ENCODE measurements around the gene ZNF513. TPM values are rescaled to one million over a fixed set of nuclear protein-coding genes. Genes with fewer than 3 reads are reported as not detected.
"Not testable (repeated sequence)": the region's sequence is repeated elsewhere in the genome, so short reads cannot be mapped to it uniquely, and the experiment has no call there.

ZNF513 gene
- total RNA-seq, 1 donor from 2014 or later = 8.4 TPM

GRCh38 chr2:27362678-27363420 is 17.7 kb downstream of the ZNF513 start:
- no peak for DNase-seq (ENCODE audit: low spot score)

- peak; percentile 99 for DNase-seq (ENCODE audit: low spot score)
Measured at GRCh38 chr2:27356382-27357181, 24.0 kb downstream of the ZNF513 start, which contains the start of gene GTF3C2. TSS of gene GTF3C2 (minus strand) at chr2:27356764. CDS start at chr2:27343554, 13,210 bp downstream.

DNA sequence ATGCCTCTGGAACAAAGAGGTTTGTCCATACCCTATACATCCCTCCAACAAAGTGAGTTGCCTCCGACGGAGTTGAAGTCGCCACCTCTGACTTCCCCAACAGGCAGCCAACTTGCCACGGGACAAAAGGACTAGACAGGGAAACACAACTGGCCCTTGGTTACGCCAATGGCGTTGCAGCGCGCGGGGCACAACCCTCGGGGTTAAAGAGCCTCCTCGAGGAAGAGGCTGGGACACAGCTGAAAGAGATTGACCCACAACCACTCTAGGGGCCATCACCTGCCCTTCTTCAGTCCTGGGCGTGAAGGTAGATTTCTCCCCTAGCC is 24.5 kb downstream of the ZNF513 start:
- peak; percentile 28 for DNase-seq (ENCODE audit: low spot score)

- no peak for DNase-seq (ENCODE audit: low spot score)
Measured at GRCh38 chr2:27354597-27354927, 26.0 kb downstream of the ZNF513 start.

DNA sequence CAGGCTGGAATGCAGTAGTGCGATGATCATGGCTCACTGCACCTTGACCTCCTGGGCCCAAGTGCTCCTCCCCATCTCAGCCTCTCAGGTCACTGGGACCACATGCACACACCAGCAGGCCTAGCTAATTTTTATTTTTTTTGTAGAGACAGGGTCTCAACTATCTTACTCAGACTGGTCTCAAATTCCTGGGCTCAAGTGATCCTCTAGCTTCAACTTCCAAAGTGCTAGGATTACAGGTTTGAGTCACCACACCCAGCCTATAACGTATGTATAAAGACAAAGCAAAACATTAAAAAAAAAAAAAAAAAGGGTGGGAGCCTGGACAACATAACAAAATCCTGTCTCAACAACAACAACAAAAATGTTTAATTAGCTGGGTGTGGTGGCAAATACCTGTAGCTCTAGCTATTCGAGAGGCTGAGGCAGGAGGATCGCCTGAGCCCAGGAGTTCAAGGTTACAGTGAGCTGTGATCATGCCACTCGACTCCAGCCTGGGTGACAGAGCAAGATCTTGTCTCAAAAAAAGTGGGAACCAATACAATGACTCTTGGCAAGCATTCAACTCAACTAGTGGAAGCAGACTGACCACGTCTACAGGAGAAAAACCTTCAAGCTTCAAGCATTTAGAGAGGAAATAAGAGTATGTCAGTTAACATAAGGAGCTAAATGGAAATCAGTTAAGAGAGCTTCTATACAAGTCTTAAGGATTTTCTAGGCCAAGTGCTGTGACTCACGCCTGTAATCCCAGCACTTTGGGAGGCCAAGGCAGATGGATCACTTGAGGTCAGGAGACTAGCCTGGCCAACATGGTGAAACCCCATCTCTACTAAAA is 26.6 kb downstream of the ZNF513 start:
- DNase-seq (ENCODE audit: low spot score) = peak; percentile 34

DNA sequence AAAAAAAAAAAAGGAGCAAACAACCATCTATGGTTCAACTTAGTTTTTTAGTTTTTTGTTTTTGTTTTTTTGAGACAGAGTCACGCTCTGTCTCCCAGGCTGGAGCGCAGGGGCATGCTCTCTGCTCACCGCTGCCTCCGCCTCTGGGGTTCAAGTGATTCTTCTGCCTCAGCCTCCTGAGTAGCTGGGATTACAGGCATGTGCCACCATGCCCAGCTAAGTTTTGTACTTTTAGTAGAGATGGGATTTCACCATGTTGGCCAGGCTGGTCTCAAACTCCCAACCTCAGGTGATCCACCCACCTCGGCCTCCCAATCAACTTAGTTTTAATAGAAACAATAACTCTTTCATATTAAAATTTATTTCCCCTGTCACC is 27.2 kb downstream of the ZNF513 start:
- not testable (repeated sequence) for DNase-seq (ENCODE audit: low spot score)

- DNase-seq (ENCODE audit: low spot score) = no peak
Measured at GRCh38 chr2:27351802-27352598, 28.5 kb downstream of the ZNF513 start.

- no peak for DNase-seq (ENCODE audit: low spot score)
Measured at GRCh38 chr2:27350106-27350693, 30.3 kb downstream of the ZNF513 start.

GRCh38 chr2:27347641-27348040 is 32.9 kb downstream of the ZNF513 start:
- DNase-seq (ENCODE audit: low spot score) = no peak

GRCh38 chr2:27336173-27336572 is 44.4 kb downstream of the ZNF513 start:
- DNase-seq (ENCODE audit: low spot score) = no peak

GRCh38 chr2:27335311-27335710 is 45.2 kb downstream of the ZNF513 start:
- no peak for DNase-seq (ENCODE audit: low spot score)

Other genes starting within 250 kb of the ZNF513 start
- 20.2 TPM for gene PREB, start 246.1 kb downstream of the ZNF513 start, total RNA-seq (ENCODE audit: insufficient read depth, low replicate concordance)
- not detected for gene PRR30, start 241.3 kb downstream of the ZNF513 start, total RNA-seq (ENCODE audit: insufficient read depth, low replicate concordance)
- 1.7 TPM for gene TCF23, start 231.7 kb downstream of the ZNF513 start, total RNA-seq (ENCODE audit: insufficient read depth, low replicate concordance)
- 112 TPM for gene ATRAID, start 168.7 kb downstream of the ZNF513 start, total RNA-seq (ENCODE audit: insufficient read depth, low replicate concordance)
- 13.0 TPM for gene SLC5A6, start 168.5 kb downstream of the ZNF513 start, total RNA-seq (ENCODE audit: insufficient read depth, low replicate concordance)
- 45.0 TPM for gene CAD, start 163.4 kb downstream of the ZNF513 start, total RNA-seq (ENCODE audit: insufficient read depth, low replicate concordance)
- 5.5 TPM for gene SLC30A3, start 117.7 kb downstream of the ZNF513 start, total RNA-seq (ENCODE audit: insufficient read depth, low replicate concordance)
- not detected for gene DNAJC5G, start 105.3 kb downstream of the ZNF513 start, total RNA-seq (ENCODE audit: insufficient read depth, low replicate concordance)
- 5.1 TPM for gene TRIM54, start 98.3 kb downstream of the ZNF513 start, total RNA-seq (ENCODE audit: insufficient read depth, low replicate concordance)
- 1.4 TPM for gene UCN, start 72.3 kb downstream of the ZNF513 start, total RNA-seq (ENCODE audit: insufficient read depth, low replicate concordance)
- 27.9 TPM for gene MPV17, start 57.6 kb downstream of the ZNF513 start, total RNA-seq (ENCODE audit: insufficient read depth, low replicate concordance)
- gene GTF3C2, start 24.0 kb downstream of the ZNF513 start, total RNA-seq (ENCODE audit: insufficient read depth, low replicate concordance) = 31.8 TPM
- 10.1 TPM for gene EIF2B4, start 10.4 kb downstream of the ZNF513 start, total RNA-seq (ENCODE audit: insufficient read depth, low replicate concordance)
- 98.0 TPM for gene SNX17, start 10.1 kb downstream of the ZNF513 start, total RNA-seq (ENCODE audit: insufficient read depth, low replicate concordance)
- 28.2 TPM for gene PPM1G, start 28.9 kb upstream of the ZNF513 start, total RNA-seq (ENCODE audit: insufficient read depth, low replicate concordance)
- gene NRBP1, start 47.9 kb upstream of the ZNF513 start, total RNA-seq (ENCODE audit: insufficient read depth, low replicate concordance) = 89.3 TPM
- not detected for gene KRTCAP3, start 61.6 kb upstream of the ZNF513 start, total RNA-seq (ENCODE audit: insufficient read depth, low replicate concordance)
- 21.4 TPM for gene IFT172, start 109.0 kb upstream of the ZNF513 start, total RNA-seq (ENCODE audit: insufficient read depth, low replicate concordance)
- gene FNDC4, start 114.5 kb upstream of the ZNF513 start, total RNA-seq (ENCODE audit: insufficient read depth, low replicate concordance) = 3.1 TPM
- gene GCKR, start 116.1 kb upstream of the ZNF513 start, total RNA-seq (ENCODE audit: insufficient read depth, low replicate concordance) = not detected
- gene ZNF512, start 202.3 kb upstream of the ZNF513 start, total RNA-seq (ENCODE audit: insufficient read depth, low replicate concordance) = 27.7 TPM
- gene CCDC121, start 248.3 kb upstream of the ZNF513 start, total RNA-seq (ENCODE audit: insufficient read depth, low replicate concordance) = 10.6 TPM
- gene GPN1, start 248.3 kb upstream of the ZNF513 start, total RNA-seq (ENCODE audit: insufficient read depth, low replicate concordance) = 27.2 TPM